ENCODE results near the gene HTD2.

DNA sequence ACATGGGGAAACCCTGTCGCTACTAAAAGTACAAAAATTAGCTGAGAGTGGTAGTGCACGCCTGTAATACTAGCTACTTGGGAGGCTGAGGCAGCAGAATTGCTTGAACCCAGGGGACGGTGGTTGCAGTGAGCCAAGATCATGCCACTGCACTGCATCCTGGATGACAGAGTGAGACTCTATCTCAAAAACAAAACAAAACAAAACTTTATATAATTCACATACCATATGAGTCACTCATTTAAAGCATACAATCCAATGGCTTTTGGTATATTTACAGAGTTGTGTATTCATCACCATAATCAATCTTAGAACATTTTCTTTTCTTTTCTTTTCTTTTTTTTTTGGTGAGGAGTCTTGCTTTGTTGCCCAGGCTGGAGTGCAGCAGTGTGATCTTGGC is 35.1 kb downstream of the HTD2 start:
- TF ChIP-seq, protein P1, sequence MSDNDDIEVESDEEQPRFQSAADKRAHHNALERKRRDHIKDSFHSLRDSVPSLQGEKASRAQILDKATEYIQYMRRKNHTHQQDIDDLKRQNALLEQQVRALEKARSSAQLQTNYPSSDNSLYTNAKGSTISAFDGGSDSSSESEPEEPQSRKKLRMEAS (IDR thresholded peaks at IDR 0.05) = no peak
- TF ChIP-seq POLR2A (IDR thresholded peaks at IDR 0.05; ENCODE audit: low read length) = no peak
- TF ChIP-seq, protein P2, sequence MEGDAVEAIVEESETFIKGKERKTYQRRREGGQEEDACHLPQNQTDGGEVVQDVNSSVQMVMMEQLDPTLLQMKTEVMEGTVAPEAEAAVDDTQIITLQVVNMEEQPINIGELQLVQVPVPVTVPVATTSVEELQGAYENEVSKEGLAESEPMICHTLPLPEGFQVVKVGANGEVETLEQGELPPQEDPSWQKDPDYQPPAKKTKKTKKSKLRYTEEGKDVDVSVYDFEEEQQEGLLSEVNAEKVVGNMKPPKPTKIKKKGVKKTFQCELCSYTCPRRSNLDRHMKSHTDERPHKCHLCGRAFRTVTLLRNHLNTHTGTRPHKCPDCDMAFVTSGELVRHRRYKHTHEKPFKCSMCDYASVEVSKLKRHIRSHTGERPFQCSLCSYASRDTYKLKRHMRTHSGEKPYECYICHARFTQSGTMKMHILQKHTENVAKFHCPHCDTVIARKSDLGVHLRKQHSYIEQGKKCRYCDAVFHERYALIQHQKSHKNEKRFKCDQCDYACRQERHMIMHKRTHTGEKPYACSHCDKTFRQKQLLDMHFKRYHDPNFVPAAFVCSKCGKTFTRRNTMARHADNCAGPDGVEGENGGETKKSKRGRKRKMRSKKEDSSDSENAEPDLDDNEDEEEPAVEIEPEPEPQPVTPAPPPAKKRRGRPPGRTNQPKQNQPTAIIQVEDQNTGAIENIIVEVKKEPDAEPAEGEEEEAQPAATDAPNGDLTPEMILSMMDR (IDR thresholded peaks at IDR 0.05) = no peak
- no peak for TF ChIP-seq ZSCAN20 (CRISPR knock-in tag; IDR thresholded peaks at IDR 0.05)
- TF ChIP-seq, protein P3, sequence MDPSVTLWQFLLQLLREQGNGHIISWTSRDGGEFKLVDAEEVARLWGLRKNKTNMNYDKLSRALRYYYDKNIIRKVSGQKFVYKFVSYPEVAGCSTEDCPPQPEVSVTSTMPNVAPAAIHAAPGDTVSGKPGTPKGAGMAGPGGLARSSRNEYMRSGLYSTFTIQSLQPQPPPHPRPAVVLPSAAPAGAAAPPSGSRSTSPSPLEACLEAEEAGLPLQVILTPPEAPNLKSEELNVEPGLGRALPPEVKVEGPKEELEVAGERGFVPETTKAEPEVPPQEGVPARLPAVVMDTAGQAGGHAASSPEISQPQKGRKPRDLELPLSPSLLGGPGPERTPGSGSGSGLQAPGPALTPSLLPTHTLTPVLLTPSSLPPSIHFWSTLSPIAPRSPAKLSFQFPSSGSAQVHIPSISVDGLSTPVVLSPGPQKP (IDR thresholded peaks at IDR 0.05; ENCODE audit: low read depth, low read length) = no peak
- TF ChIP-seq RAD21 (conservative IDR thresholded peaks at IDR 0.05 in 1 of 2, IDR thresholded peaks at IDR 0.05 in 1 of 2) = no peak
- no peak for TF ChIP-seq RCOR1 (IDR thresholded peaks at IDR 0.05; ENCODE audit: low read depth, low read length)
- no peak for TF ChIP-seq ZNF302 (CRISPR knock-in tag; IDR thresholded peaks at IDR 0.05)
- no peak for TF ChIP-seq NPAS2 (CRISPR knock-in tag; IDR thresholded peaks at IDR 0.05; ENCODE audit: borderline replicate concordance)
- TF ChIP-seq, protein P4, sequence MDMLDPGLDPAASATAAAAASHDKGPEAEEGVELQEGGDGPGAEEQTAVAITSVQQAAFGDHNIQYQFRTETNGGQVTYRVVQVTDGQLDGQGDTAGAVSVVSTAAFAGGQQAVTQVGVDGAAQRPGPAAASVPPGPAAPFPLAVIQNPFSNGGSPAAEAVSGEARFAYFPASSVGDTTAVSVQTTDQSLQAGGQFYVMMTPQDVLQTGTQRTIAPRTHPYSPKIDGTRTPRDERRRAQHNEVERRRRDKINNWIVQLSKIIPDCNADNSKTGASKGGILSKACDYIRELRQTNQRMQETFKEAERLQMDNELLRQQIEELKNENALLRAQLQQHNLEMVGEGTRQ (IDR thresholded peaks at IDR 0.05) = no peak

Data from A549 (cell line).